HFF-Myc (cell line): Measurements from ENCODE around the gene MTG2.

Experiments used
- DNase-seq: peaks from one replicate; pipeline ENCODE4 v3.0.0-alpha.2; 2011; ENCODE audit warnings: low read depth; ENCODE audit errors: extremely low read depth
- H3K4me3 ChIP-seq: replicated peaks from 2 replicates; pipeline ENCODE4 v1.5.1; 2011; ENCODE audit warnings: low read depth, mild to moderate bottlenecking, control low read depth, low read length
- CTCF ChIP-seq: IDR thresholded peaks from 2 replicates; pipeline ENCODE4 v1.5.1; 2012; ENCODE audit warnings: mild to moderate bottlenecking, low read depth, low read length, control low read depth; ENCODE audit errors: missing control alignments

The MTG2 gene

GRCh38 chr20:62193079-62194025 lies 10.5 kb downstream of the MTG2 start:
- H3K4me3 ChIP-seq: no peak overlapping the region
- TF ChIP-seq CTCF: no peak
- DNase-seq: no peak

GRCh38 chr20:62195075-62195405 lies 12.2 kb downstream of the MTG2 start:
- H3K4me3 ChIP-seq: no peak overlapping the region
- no peak for DNase-seq
- no peak for TF ChIP-seq CTCF

- DNase-seq: no peak
- TF ChIP-seq CTCF: no peak
- H3K4me3 ChIP-seq: no peak overlapping the region
Measured at GRCh38 chr20:62195736-62196135, 12.9 kb downstream of the MTG2 start.

- no peak overlapping the region for H3K4me3 ChIP-seq
- TF ChIP-seq CTCF: no peak
- DNase-seq: no peak
Measured at GRCh38 chr20:62196286-62196685, 13.5 kb downstream of the MTG2 start.

- no peak for TF ChIP-seq CTCF
- no peak overlapping the region for H3K4me3 ChIP-seq
- DNase-seq: no peak
Measured at GRCh38 chr20:62197311-62197710, 14.5 kb downstream of the MTG2 start.

- no peak for TF ChIP-seq CTCF
- no peak overlapping the region for H3K4me3 ChIP-seq
- no peak for DNase-seq
Measured at GRCh38 chr20:62197801-62198200, 15.0 kb downstream of the MTG2 start.
